ENCODE results near the gene TSEN2.

- no peak for TF ChIP-seq RELA (CRISPR knock-in tag; IDR thresholded peaks at IDR 0.05)
- TF ChIP-seq RBM22 (optimal IDR thresholded peaks at IDR 0.05; ENCODE audit: low read length), result no peak
Observed at GRCh38 chr3:12489368-12489767, 5.1 kb downstream of the TSEN2 start.
